ENCODE data around the gene CISD3.

DNA sequence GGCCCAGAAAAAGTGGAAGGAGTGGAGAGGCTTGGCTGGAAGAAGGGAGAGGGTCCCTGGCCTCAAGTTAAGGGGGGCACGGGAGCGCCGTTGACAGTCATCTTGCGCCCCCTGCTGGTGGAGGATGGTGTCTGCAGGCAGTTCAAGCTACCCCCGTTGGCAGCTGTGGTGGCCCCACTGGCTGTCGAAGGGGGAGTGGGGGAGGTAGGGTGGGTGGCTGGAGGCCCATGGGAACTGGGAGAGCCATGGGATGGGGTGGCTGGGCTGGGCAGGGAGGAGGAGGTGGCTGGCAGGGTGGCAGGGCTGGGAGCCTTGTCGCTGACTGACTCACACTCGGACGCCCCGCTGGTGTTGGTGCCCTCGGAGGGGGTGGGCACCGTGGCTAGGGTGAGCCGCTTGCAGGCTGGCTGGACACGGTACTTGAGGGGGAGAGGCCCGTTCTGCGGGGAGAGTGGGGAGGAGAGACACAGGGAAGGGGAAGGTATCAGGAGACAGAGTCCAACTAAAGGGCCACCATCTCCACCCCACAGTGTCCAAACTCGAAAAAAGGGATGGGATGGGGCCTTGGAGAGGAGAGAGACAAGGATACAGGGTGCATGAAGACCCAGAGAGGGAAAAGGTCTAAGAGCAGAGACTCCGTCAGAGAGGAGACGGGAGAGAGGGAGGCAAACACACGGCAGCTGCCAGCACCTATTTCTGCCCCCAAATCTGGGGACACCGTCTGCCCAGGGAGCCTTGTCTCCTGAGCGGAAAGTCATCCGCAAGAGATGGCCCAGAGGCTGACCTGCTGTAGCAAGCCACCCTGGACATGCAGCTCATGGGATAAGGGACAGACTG, 5.2 kb downstream of the CISD3 start:
- TF ChIP-seq, protein P1, sequence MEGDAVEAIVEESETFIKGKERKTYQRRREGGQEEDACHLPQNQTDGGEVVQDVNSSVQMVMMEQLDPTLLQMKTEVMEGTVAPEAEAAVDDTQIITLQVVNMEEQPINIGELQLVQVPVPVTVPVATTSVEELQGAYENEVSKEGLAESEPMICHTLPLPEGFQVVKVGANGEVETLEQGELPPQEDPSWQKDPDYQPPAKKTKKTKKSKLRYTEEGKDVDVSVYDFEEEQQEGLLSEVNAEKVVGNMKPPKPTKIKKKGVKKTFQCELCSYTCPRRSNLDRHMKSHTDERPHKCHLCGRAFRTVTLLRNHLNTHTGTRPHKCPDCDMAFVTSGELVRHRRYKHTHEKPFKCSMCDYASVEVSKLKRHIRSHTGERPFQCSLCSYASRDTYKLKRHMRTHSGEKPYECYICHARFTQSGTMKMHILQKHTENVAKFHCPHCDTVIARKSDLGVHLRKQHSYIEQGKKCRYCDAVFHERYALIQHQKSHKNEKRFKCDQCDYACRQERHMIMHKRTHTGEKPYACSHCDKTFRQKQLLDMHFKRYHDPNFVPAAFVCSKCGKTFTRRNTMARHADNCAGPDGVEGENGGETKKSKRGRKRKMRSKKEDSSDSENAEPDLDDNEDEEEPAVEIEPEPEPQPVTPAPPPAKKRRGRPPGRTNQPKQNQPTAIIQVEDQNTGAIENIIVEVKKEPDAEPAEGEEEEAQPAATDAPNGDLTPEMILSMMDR (IDR thresholded peaks at IDR 0.05) = peak; percentile 87 to 98 (median 92)
- no peak for TF ChIP-seq POLR2A (IDR thresholded peaks at IDR 0.05)
